ENCODE measurements around the gene IZUMO1.

The IZUMO1 gene

GRCh38 chr19:48750771-48751504 lies 4.2 kb upstream of the IZUMO1 start:
- no peak overlapping the region for H3K4me3 ChIP-seq (ENCODE audit: low read depth, low read length)
- DNase-seq (ENCODE audit: low read depth) = no peak
- TF ChIP-seq, protein P1, sequence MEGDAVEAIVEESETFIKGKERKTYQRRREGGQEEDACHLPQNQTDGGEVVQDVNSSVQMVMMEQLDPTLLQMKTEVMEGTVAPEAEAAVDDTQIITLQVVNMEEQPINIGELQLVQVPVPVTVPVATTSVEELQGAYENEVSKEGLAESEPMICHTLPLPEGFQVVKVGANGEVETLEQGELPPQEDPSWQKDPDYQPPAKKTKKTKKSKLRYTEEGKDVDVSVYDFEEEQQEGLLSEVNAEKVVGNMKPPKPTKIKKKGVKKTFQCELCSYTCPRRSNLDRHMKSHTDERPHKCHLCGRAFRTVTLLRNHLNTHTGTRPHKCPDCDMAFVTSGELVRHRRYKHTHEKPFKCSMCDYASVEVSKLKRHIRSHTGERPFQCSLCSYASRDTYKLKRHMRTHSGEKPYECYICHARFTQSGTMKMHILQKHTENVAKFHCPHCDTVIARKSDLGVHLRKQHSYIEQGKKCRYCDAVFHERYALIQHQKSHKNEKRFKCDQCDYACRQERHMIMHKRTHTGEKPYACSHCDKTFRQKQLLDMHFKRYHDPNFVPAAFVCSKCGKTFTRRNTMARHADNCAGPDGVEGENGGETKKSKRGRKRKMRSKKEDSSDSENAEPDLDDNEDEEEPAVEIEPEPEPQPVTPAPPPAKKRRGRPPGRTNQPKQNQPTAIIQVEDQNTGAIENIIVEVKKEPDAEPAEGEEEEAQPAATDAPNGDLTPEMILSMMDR (IDR thresholded peaks at IDR 0.05; ENCODE audit: low read depth, low read length, missing control alignments) = no peak

GRCh38 chr19:48750351-48750750 lies 3.6 kb upstream of the IZUMO1 start:
- TF ChIP-seq, protein P1 (IDR thresholded peaks at IDR 0.05; ENCODE audit: low read depth, low read length, missing control alignments) = no peak
- DNase-seq (ENCODE audit: low read depth) = no peak
- H3K4me3 ChIP-seq (ENCODE audit: low read depth, low read length) = no peak overlapping the region

DNA sequence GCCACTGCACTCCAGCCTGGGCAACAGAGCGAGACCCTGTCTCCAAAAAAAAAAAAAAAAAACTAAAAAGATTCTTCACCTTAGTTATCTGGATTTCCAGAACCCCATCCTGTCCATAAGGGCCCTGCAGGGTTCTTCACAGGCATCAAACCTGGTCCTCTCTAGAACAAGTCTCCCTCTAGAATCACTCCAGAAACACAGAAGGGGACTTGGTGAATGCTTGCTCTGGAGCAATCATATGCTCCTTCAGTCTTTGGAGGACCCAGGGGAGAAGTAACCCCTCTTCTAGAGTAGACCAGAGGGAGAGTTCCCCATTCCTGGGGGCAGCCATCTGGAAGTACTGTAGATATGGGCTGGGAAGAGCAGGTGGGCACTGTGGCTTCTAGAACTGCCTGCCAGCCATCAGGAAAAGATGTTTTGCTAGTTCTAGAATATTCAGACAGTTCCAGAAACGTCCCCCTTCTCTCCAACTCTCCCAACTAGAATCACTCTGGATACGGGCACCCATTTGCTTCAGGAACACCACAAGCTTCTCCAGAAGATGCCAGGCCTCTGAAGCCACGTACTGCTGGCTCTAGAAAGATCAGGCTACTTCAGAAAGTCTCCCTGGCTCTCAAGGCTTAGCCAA lies 3.0 kb upstream of the IZUMO1 start:
- TF ChIP-seq, protein P1 (IDR thresholded peaks at IDR 0.05; ENCODE audit: low read depth, low read length, missing control alignments) = no peak
- DNase-seq (ENCODE audit: low read depth) = no peak

DNA sequence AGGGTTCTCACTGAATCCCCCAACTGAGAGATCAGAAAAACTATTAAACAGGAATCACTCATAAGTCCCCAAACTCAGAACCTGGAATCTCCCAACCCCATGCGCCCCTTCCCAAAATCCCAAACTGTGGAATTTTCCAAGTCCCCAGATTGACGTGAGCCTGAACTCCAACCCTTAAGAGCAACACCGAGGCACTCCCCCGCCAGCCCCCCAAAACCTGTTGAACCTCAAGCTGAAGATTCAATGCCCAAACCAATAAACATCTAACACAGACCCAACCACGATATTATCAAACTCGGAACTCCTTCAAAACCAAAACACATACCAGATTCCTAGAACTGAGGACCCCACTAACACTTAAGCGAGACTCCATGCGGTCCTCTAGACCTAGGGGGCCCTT lies 599 bp downstream of the IZUMO1 start:
- no peak overlapping the region for H3K4me3 ChIP-seq (ENCODE audit: low read depth, low read length)
- DNase-seq (ENCODE audit: low read depth) = no peak
- TF ChIP-seq, protein P1 (IDR thresholded peaks at IDR 0.05; ENCODE audit: low read depth, low read length, missing control alignments) = no peak

More for the DNA sequence above, 3.0 kb upstream of the IZUMO1 start:
- H3K4me3 ChIP-seq (ENCODE audit: low read depth, low read length) = no peak overlapping the region

GRCh38 chr19:48745208-48745995 lies 1.3 kb downstream of the IZUMO1 start:
- TF ChIP-seq, protein P1 (IDR thresholded peaks at IDR 0.05; ENCODE audit: low read depth, low read length, missing control alignments) = no peak
- H3K4me3 ChIP-seq (ENCODE audit: low read depth, low read length) = no peak overlapping the region
- no peak for DNase-seq (ENCODE audit: low read depth)

GRCh38 chr19:48742096-48742495 lies 4.6 kb downstream of the IZUMO1 start:
- H3K4me3 ChIP-seq (ENCODE audit: low read depth, low read length) = no peak overlapping the region
- TF ChIP-seq, protein P1 (IDR thresholded peaks at IDR 0.05; ENCODE audit: low read depth, low read length, missing control alignments) = no peak
- DNase-seq (ENCODE audit: low read depth) = no peak

All from GM12864 (cell line).